ENCODE results near the gene RCAN3.
"Not testable (repeated sequence)": the region's sequence is repeated elsewhere in the genome, so short reads cannot be mapped to it uniquely, and the experiment has no call there.

- TF ChIP-seq POLR2AphosphoS5, CTCF, EP300 (IDR thresholded peaks at IDR 0.05): not testable (repeated sequence)
Observed at GRCh38 chr1:24529292-24529691, 26.7 kb downstream of the RCAN3 start.
